Measurements from ENCODE around the gene GSG1. TPM values are rescaled to one million over a fixed set of nuclear protein-coding genes. Genes with fewer than 3 reads are reported as not detected.

Gene GSG1
- total RNA-seq, 1 donor from 2014 or later, result not detected

DNA sequence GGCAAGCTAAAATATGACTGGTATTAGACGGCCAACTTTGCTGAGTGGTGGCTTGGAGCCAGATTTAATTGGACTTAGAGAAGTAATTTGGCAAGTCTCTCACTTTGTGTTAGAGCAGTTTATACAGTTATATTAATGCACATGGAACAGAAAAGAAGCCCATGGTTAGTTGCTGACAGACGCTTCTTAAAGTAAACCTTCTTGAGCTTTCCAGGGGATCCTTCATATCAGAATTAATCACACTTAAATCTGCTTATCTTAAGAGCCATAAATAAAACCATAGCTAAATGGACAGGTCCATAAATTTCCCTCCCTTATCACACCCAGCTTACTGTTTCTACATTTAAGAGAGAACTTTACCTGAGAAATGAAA is 9.6 kb downstream of the GSG1 start:
- Mint-ChIP-seq H3K27ac (ENCODE audit: unreplicated experiment) (peak overlapping the region; percentile 78), H3K4me1 (ENCODE audit: low read depth) (peaks cover 52% of the 10 kb centered on the region), H3K36me3 (ENCODE audit: low read depth) (no peaks in the 10 kb centered on the region), H3K9me3 (ENCODE audit: low read depth) (no peaks in the 10 kb centered on the region), H3K27me3 (ENCODE audit: low read depth) (no peaks in the 10 kb centered on the region), H3K4me3 (ENCODE audit: unreplicated experiment) (no peak overlapping the region)
- TF ChIP-seq, protein P1, sequence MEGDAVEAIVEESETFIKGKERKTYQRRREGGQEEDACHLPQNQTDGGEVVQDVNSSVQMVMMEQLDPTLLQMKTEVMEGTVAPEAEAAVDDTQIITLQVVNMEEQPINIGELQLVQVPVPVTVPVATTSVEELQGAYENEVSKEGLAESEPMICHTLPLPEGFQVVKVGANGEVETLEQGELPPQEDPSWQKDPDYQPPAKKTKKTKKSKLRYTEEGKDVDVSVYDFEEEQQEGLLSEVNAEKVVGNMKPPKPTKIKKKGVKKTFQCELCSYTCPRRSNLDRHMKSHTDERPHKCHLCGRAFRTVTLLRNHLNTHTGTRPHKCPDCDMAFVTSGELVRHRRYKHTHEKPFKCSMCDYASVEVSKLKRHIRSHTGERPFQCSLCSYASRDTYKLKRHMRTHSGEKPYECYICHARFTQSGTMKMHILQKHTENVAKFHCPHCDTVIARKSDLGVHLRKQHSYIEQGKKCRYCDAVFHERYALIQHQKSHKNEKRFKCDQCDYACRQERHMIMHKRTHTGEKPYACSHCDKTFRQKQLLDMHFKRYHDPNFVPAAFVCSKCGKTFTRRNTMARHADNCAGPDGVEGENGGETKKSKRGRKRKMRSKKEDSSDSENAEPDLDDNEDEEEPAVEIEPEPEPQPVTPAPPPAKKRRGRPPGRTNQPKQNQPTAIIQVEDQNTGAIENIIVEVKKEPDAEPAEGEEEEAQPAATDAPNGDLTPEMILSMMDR (IDR thresholded peaks at IDR 0.05), result no peak
- DNase-seq (ENCODE audit: low spot score), result no peak

DNA sequence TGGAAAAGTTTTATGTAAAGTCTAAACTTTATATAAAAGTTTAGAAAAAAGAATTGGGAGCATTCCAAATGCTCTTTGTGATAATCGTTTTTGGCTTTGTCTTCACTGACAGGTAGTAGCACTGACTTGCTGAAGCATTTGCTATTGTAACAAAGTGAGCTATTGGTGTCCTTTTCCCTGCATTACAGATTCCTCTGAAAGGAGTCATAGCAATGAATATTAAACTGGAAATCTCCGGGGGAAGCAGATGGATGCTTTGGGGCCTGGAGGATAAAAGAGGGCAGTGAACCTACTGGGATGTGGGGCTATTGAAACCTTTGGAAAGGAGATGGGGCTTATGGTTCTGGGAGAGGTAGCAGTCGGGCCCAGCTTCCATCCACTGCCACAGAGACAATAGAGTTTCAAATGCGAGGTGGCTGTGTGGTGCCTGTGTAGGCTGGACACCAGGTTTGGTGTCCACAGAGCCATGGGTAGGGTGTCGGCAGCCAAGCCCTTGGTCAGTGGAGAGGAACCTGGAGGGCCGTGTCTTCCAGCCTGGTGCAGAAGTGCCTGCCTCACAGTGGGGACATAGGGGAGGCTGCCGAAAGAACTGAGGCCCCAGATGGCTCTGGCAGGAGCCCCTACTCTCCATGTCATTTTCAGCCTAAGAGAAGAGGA is 10.1 kb downstream of the GSG1 start:
- H3K27ac Mint-ChIP-seq (ENCODE audit: unreplicated experiment), result peak overlapping the region; percentile 78
- no peak for DNase-seq (ENCODE audit: low spot score)
- TF ChIP-seq, protein P1 (IDR thresholded peaks at IDR 0.05), result no peak
- H3K4me3 Mint-ChIP-seq (ENCODE audit: unreplicated experiment), result no peak overlapping the region
- H3K4me1 Mint-ChIP-seq (ENCODE audit: low read depth), result peaks cover 47% of the 10 kb centered on the region
- H3K27me3 Mint-ChIP-seq (ENCODE audit: low read depth), result no peaks in the 10 kb centered on the region
- H3K36me3 Mint-ChIP-seq (ENCODE audit: low read depth), result no peaks in the 10 kb centered on the region
- H3K9me3 Mint-ChIP-seq (ENCODE audit: low read depth), result no peaks in the 10 kb centered on the region

DNA sequence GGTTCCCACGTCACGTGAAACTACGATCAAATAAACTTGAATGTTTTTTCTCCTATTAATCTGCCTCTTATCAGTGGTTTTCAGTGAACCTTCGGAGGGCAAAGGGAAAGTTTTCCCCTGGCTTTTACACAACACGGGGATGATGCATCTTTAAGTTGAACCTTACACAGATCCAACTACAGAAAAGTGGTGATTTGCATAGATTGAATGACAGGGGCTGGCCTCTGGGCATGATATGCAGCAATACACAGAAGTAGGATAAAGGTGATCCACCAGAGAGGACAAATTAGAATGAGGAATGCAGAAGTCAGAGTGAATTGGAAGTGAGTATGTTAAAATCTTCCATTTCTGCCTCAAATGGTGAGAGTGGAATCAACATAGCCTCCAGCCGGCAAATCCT is 11.6 kb downstream of the GSG1 start:
- TF ChIP-seq, protein P1 (IDR thresholded peaks at IDR 0.05), result no peak
- no peaks in the 10 kb centered on the region for H3K9me3 Mint-ChIP-seq (ENCODE audit: low read depth)
- DNase-seq (ENCODE audit: low spot score), result no peak
- H3K4me1 Mint-ChIP-seq (ENCODE audit: low read depth), result peaks cover 33% of the 10 kb centered on the region
- no peaks in the 10 kb centered on the region for H3K36me3 Mint-ChIP-seq (ENCODE audit: low read depth)
- H3K4me3 Mint-ChIP-seq (ENCODE audit: unreplicated experiment), result no peak overlapping the region
- H3K27ac Mint-ChIP-seq (ENCODE audit: unreplicated experiment), result no peak overlapping the region
- H3K27me3 Mint-ChIP-seq (ENCODE audit: low read depth), result no peaks in the 10 kb centered on the region

DNA sequence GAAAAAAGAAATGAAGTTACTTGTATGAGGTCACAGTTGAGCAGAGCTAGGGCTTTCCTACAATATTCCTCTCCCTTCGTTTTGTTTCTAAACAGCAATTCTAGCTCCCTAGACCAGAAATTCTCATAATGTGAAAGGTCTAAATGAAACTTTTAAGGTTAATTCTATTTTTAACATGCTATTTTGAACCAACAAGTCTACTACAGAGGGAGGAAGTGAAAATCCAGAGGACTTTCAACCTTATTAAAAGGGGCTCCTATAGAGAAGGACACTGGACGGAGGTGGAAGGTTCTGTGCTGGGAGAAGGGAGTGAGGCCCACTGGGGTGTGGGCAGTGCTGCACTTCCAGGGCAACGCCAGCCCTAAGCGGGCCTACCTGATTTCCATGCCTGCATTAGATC is 13.4 kb downstream of the GSG1 start:
- Mint-ChIP-seq H3K36me3 (ENCODE audit: low read depth) (peaks cover under 1% of the 10 kb centered on the region), H3K4me1 (ENCODE audit: low read depth) (peaks cover 20% of the 10 kb centered on the region), H3K27me3 (ENCODE audit: low read depth) (no peaks in the 10 kb centered on the region), H3K9me3 (ENCODE audit: low read depth) (no peaks in the 10 kb centered on the region), H3K27ac (ENCODE audit: unreplicated experiment) (no peak overlapping the region), H3K4me3 (ENCODE audit: unreplicated experiment) (no peak overlapping the region)
- DNase-seq (ENCODE audit: low spot score), result no peak
- TF ChIP-seq, protein P1 (IDR thresholded peaks at IDR 0.05), result no peak

DNA sequence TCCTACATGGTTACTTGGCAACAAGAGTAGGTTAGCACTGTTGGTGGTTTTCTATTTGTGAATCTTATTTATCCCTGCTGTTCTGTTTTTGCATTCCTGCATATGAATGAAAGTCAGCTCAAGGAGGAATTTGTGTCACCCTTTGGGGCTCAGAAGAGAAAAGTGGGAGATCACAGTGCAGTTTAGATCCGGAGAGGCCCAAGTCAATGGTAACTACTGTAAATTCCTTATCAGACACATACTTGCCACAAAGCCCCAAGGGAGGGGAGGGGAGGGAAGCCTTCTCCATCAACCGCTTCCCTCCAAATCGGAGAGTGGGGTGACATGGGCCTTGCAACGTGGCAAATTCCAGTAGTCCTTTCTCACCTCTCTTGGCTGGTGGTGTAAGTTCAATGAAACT is 15.0 kb downstream of the GSG1 start:
- Mint-ChIP-seq H3K9me3 (ENCODE audit: low read depth) (no peaks in the 10 kb centered on the region), H3K36me3 (ENCODE audit: low read depth) (peaks cover 4% of the 10 kb centered on the region), H3K27me3 (ENCODE audit: low read depth) (no peaks in the 10 kb centered on the region), H3K4me1 (ENCODE audit: low read depth) (peaks cover 5% of the 10 kb centered on the region), H3K27ac (ENCODE audit: unreplicated experiment) (no peak overlapping the region), H3K4me3 (ENCODE audit: unreplicated experiment) (no peak overlapping the region)
- DNase-seq (ENCODE audit: low spot score), result no peak
- TF ChIP-seq, protein P1 (IDR thresholded peaks at IDR 0.05), result no peak

Data from chondrocyte (in vitro differentiated cells).